A673 (cell line): ENCODE results near the gene KLRG1. TPM values are rescaled to one million over a fixed set of nuclear protein-coding genes. Genes with fewer than 3 reads are reported as not detected.

ENCODE experiments used
- BruUV-seq: library from RNA; stranded (reverse); fragments of 400-500 nt; replicated peaks from 2 replicates; lab custom pipeline; 2021; lab: Mats Ljungman, UMichigan
- CTCF ChIA-PET: fragments of 300-600 bp; sonication (Branson Sonifier 250); formaldehyde crosslinking; loops from one replicate; lab custom pipeline; 2022; ENCODE audit warnings: antibody characterized with exemption; lab: Charles Lee
- POLR2A ChIA-PET: fragments of 300-600 bp; sonication (Branson Sonifier 250); formaldehyde crosslinking; loops from one replicate; lab custom pipeline; 2022; ENCODE audit warnings: antibody characterized with exemption; ENCODE audit not compliant: low non-redundant PET; lab: Charles Lee
- DNase-seq: peaks from one replicate; pipeline ENCODE4 v3.0.0-alpha.2; 2015; ENCODE audit warnings: low spot score
- H3K27ac ChIP-seq: fragments of 200-600 bp; sonication (generic); 2 replicates; pipeline ENCODE4 v1.5.1; 2016; ENCODE audit warnings: mixed run types, low read depth, mild to moderate bottlenecking, mixed read lengths, antibody characterized with exemption, low read length; ENCODE audit not compliant: poor library complexity, severe bottlenecking
- H3K27me3 ChIP-seq: fragments of 200-600 bp; sonication (generic); replicated peaks from 2 replicates; pipeline ENCODE4 v1.6.1; 2017; ENCODE audit warnings: mixed run types, low read depth, mild to moderate bottlenecking, mixed read lengths, antibody characterized with exemption, low read length; ENCODE audit not compliant: insufficient read depth, poor library complexity
- H3K36me3 ChIP-seq: fragments of 200-600 bp; sonication (generic); 2 replicates; pipeline ENCODE4 v1.6.1; 2016; ENCODE audit warnings: mixed run types, mild to moderate bottlenecking, mixed read lengths, antibody characterized with exemption, low read length; ENCODE audit not compliant: insufficient read depth, poor library complexity, severe bottlenecking
- H3K4me1 ChIP-seq: fragments of 200-600 bp; sonication (generic); 2 replicates; pipeline ENCODE4 v1.6.1; 2017; ENCODE audit warnings: mixed run types, mild to moderate bottlenecking, mixed read lengths, antibody characterized with exemption, low read length; ENCODE audit not compliant: insufficient read depth, poor library complexity, severe bottlenecking
- H3K4me3 ChIP-seq: fragments of 200-600 bp; sonication (generic); 2 replicates; pipeline ENCODE4 v1.5.1; 2016; ENCODE audit warnings: low read depth, mixed run types, mild to moderate bottlenecking, mixed read lengths, low read length; ENCODE audit not compliant: poor library complexity, severe bottlenecking
- H3K9me3 ChIP-seq: fragments of 200-600 bp; sonication (generic); 2 replicates; pipeline ENCODE4 v1.6.1; 2016; ENCODE audit warnings: mixed run types, low read depth, mild to moderate bottlenecking, mixed read lengths, antibody characterized with exemption, low read length; ENCODE audit not compliant: poor library complexity, severe bottlenecking
- EZH2 ChIP-seq: fragments of 200-600 bp; sonication (generic); IDR thresholded peaks from 2 replicates; pipeline ENCODE4 v1.6.1; 2017; ENCODE audit warnings: borderline replicate concordance, low read depth, mild to moderate bottlenecking, mixed read lengths, antibody characterized with exemption, low read length; ENCODE audit not compliant: poor library complexity, severe bottlenecking
- intact Hi-C: fragments of 100-400 bp; cut with micrococcal nuclease; formaldehyde crosslinking; loops from one replicate; pipeline ENCODE4 v1.10.0; 2022; ENCODE audit not compliant: unreplicated experiment
- total RNA-seq: library from RNA; stranded (reverse); gene quantifications from 2 replicates; pipeline ENCODE4 v1.2.3, GENCODE V29; 2021
- TF ChIP-seq, protein P1 (sequence below): fragments of 300-800, 200-600 bp; sonication (generic); conservative IDR thresholded peaks from 2 replicates; pipeline ENCODE4 v1.5.1; 2017; ENCODE audit warnings: low read depth, mild to moderate bottlenecking, antibody characterized with exemption, low read length, moderate library complexity, mixed read lengths

The KLRG1 gene
- total RNA-seq, 1 experiment from 2014 or later, result 1.2 TPM

DNA sequence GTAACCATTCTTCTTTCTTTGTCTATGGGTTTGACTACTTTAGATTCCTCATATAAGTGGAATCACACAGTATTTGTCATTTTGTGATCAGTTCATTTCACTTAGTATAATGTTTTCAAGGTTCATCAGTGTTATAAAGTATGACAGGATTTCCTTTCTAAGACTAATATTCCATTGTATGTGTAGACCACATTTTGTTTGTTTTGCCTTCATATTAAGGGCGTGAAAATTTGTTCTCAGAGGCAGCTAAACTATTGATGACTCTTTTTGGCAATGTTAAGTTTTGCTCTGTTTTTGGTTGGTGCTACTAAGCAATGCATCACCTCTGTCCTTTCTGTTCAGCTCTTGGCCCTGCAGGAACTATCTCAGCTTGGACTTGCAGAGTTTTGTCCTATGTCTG is 1.7 kb upstream of the KLRG1 start:
- H3K9me3 ChIP-seq, result no peaks in the 10 kb centered on the region
- no peak for TF ChIP-seq EZH2
- TF ChIP-seq, protein P1, sequence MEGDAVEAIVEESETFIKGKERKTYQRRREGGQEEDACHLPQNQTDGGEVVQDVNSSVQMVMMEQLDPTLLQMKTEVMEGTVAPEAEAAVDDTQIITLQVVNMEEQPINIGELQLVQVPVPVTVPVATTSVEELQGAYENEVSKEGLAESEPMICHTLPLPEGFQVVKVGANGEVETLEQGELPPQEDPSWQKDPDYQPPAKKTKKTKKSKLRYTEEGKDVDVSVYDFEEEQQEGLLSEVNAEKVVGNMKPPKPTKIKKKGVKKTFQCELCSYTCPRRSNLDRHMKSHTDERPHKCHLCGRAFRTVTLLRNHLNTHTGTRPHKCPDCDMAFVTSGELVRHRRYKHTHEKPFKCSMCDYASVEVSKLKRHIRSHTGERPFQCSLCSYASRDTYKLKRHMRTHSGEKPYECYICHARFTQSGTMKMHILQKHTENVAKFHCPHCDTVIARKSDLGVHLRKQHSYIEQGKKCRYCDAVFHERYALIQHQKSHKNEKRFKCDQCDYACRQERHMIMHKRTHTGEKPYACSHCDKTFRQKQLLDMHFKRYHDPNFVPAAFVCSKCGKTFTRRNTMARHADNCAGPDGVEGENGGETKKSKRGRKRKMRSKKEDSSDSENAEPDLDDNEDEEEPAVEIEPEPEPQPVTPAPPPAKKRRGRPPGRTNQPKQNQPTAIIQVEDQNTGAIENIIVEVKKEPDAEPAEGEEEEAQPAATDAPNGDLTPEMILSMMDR, result no peak
- intact Hi-C loops, result no loop called here
- no peak for DNase-seq
- BruUV-seq, result no TSS peak
- no peak overlapping the region for H3K27ac ChIP-seq
- no peaks in the 10 kb centered on the region for H3K4me1 ChIP-seq
- H3K36me3 ChIP-seq, result no peaks in the 10 kb centered on the region
- ChIA-PET POLR2A (no interaction called here), CTCF (no interaction called here)
- H3K4me3 ChIP-seq, result no peak overlapping the region
- no peaks in the 10 kb centered on the region for H3K27me3 ChIP-seq

DNA sequence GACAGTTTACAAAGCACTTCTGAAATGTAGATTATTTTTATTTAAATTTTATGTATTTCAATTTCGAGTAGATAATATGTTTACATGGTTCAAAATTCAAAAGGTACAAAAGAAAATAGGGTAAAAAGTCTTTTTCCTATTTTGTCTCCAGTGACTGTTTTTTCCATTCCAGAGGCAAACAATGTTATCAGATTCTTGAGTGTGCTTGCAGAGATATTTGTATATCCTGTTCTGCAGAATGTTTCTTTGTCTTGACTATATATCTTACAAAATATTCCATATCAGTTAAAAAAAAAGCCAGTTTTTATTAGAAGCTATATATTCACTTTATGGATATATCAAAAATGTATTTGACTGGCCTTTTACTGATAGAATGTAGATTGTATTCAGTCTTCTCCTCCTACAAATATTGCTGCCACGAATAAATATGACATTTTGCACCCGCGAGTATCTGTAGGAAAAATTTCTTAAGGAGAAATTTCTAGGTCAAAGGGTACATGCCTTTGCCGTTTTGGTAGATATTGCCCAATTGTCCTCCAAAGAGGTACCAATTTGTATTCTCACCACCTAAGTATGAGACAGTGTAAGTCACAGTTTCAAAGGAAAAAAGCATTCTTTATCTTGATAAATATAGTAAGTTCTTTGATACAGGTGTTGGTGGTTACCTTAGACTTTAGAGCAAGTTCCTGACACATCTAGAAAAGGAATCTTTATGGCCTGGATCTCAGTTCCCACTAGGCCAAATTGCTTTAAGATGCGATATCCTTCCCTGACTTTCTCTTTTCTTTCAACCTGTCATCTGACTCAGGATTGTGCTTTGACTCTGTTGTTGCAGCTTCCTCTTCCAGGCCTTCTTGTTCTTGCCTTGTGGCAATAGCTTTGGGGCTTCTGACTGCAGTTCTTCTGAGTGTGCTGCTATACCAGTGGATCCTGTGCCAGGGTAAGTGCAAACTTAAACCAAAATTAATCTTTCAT is 2.3 kb downstream of the KLRG1 start:
- BruUV-seq, result no TSS peak
- Histone ChIP-seq H3K4me1 (no peaks in the 10 kb centered on the region), H3K9me3 (no peaks in the 10 kb centered on the region), H3K4me3 (no peak overlapping the region), H3K27me3 (no peaks in the 10 kb centered on the region), H3K36me3 (no peaks in the 10 kb centered on the region), H3K27ac (no peak overlapping the region)
- ChIA-PET POLR2A (no interaction called here), CTCF (no interaction called here)
- no peak for TF ChIP-seq EZH2
- TF ChIP-seq, protein P1, result no peak
- no peak for DNase-seq
- intact Hi-C loops, result no loop called here

DNA sequence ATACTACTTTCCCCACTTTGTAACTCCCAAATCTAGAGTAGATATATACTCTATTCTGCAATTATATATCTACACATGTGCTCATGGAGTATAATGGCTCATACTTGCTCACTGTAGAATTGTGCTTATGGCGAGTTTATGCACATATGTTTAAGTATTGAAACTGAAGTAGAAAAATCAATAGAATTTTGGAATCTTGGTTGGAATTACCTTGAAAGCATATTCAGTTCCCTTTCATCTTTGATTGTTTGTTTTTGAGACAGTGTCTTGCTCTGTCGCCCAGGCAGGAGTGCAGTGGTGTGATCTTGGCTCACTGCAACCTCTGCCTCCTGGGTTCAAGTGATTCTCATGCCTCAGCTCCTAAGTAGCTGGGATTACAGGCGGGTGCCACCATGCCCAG is 4.5 kb downstream of the KLRG1 start:
- no peaks in the 10 kb centered on the region for H3K4me1 ChIP-seq

More for the DNA sequence above, 4.5 kb downstream of the KLRG1 start:
- no peaks in the 10 kb centered on the region for H3K27me3 ChIP-seq
- BruUV-seq, result no TSS peak
- no peak for DNase-seq
- no peak overlapping the region for H3K27ac ChIP-seq
- intact Hi-C loops, result no loop called here
- CTCF ChIA-PET, result no interaction called here
- H3K36me3 ChIP-seq, result no peaks in the 10 kb centered on the region
- no peak overlapping the region for H3K4me3 ChIP-seq
- TF ChIP-seq, protein P1, result no peak
- no peak for TF ChIP-seq EZH2
- H3K9me3 ChIP-seq, result no peaks in the 10 kb centered on the region
- POLR2A ChIA-PET, result no interaction called here
